ENCODE measurements around the gene SNX24.

- TF ChIP-seq POLR2A (IDR thresholded peaks at IDR 0.05), result no peak
- TF ChIP-seq, protein P1, sequence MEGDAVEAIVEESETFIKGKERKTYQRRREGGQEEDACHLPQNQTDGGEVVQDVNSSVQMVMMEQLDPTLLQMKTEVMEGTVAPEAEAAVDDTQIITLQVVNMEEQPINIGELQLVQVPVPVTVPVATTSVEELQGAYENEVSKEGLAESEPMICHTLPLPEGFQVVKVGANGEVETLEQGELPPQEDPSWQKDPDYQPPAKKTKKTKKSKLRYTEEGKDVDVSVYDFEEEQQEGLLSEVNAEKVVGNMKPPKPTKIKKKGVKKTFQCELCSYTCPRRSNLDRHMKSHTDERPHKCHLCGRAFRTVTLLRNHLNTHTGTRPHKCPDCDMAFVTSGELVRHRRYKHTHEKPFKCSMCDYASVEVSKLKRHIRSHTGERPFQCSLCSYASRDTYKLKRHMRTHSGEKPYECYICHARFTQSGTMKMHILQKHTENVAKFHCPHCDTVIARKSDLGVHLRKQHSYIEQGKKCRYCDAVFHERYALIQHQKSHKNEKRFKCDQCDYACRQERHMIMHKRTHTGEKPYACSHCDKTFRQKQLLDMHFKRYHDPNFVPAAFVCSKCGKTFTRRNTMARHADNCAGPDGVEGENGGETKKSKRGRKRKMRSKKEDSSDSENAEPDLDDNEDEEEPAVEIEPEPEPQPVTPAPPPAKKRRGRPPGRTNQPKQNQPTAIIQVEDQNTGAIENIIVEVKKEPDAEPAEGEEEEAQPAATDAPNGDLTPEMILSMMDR (IDR thresholded peaks at IDR 0.05), result no peak
- TF ChIP-seq POLR2AphosphoS5 (IDR thresholded peaks at IDR 0.05), result no peak
- TF ChIP-seq EP300 (IDR thresholded peaks at IDR 0.05; ENCODE audit: low read depth), result no peak
Observed at GRCh38 chr5:123012321-123012720, 166.9 kb downstream of the SNX24 start.
